H9 (cell line): Measurements from ENCODE around the gene CEP126. TPM values are rescaled to one million over a fixed set of nuclear protein-coding genes. Genes with fewer than 3 reads are reported as not detected.

Experiments used
- DNase-seq: peaks from one replicate; pipeline ENCODE4 v3.0.0-alpha.2; 2017
- H2AFZ ChIP-seq: one replicate; pipeline ENCODE4 v1.6.1; 2013; ENCODE audit warnings: mild to moderate bottlenecking, low read length, control low read depth, moderate library complexity
- H2AK5ac ChIP-seq: 2 replicates; pipeline ENCODE4 v1.6.1; 2013; ENCODE audit warnings: low read length, control low read depth, mixed read lengths; ENCODE audit not compliant: insufficient read length
- H2BK120ac ChIP-seq: one replicate; pipeline ENCODE4 v1.6.1; 2013; ENCODE audit warnings: low read depth, mild to moderate bottlenecking, low read length, control low read depth, inconsistent platforms; ENCODE audit not compliant: poor library complexity, severe bottlenecking
- H2BK12ac ChIP-seq: 2 replicates; pipeline ENCODE4 v1.6.1; 2013; ENCODE audit warnings: low read length, control low read depth, mixed read lengths, low read depth; ENCODE audit not compliant: insufficient read length
- H2BK15ac ChIP-seq: 2 replicates; pipeline ENCODE4 v1.6.1; 2013; ENCODE audit warnings: low read depth, low read length, control low read depth
- H2BK20ac ChIP-seq: one replicate; pipeline ENCODE4 v1.6.1; 2013; ENCODE audit warnings: low read depth, mild to moderate bottlenecking, low read length, control low read depth, inconsistent platforms; ENCODE audit not compliant: poor library complexity, severe bottlenecking
- H2BK5ac ChIP-seq: 2 replicates; pipeline ENCODE4 v1.6.1; 2013; ENCODE audit warnings: low read length, control low read depth, mixed read lengths; ENCODE audit not compliant: insufficient read length
- H3K14ac ChIP-seq: 2 replicates; pipeline ENCODE4 v1.6.1; 2013; ENCODE audit warnings: low read length, control low read depth; ENCODE audit not compliant: insufficient read depth
- H3K18ac ChIP-seq: 2 replicates; pipeline ENCODE4 v1.6.1; 2013; ENCODE audit warnings: low read depth, mild to moderate bottlenecking, mixed read lengths, low read length, control low read depth; ENCODE audit not compliant: insufficient read length
- H3K23ac ChIP-seq: 2 replicates; pipeline ENCODE4 v1.6.1; 2013; ENCODE audit warnings: low read length, control low read depth, mixed read lengths, low read depth; ENCODE audit not compliant: insufficient read length
- H3K23me2 ChIP-seq: 2 replicates; pipeline ENCODE4 v1.6.1; 2013; ENCODE audit warnings: low read depth, mild to moderate bottlenecking, mixed read lengths, low read length, control low read depth; ENCODE audit not compliant: insufficient read length, poor library complexity, severe bottlenecking
- H3K27ac ChIP-seq: 2 replicates; pipeline ENCODE4 v1.5.1; 2013; ENCODE audit warnings: low read length, control low read depth, mixed read lengths, low read depth; ENCODE audit not compliant: insufficient read length
- H3K27me3 ChIP-seq: 2 replicates; pipeline ENCODE4 v1.6.1; 2013; ENCODE audit warnings: low read length, control low read depth, inconsistent platforms; ENCODE audit not compliant: insufficient read depth
- H3K4ac ChIP-seq: 2 replicates; pipeline ENCODE4 v1.6.1; 2013; ENCODE audit warnings: low read depth, mild to moderate bottlenecking, control low read depth, inconsistent platforms, low read length, moderate library complexity
- H3K4me1 ChIP-seq: 2 replicates; pipeline ENCODE4 v1.6.1; 2013; ENCODE audit warnings: low read length, control low read depth, inconsistent platforms; ENCODE audit not compliant: insufficient read depth
- H3K4me2 ChIP-seq: 2 replicates; pipeline ENCODE4 v1.6.1; 2013; ENCODE audit warnings: low read length, control low read depth, mixed read lengths; ENCODE audit not compliant: insufficient read length, insufficient read depth
- H3K56ac ChIP-seq: 2 replicates; pipeline ENCODE4 v1.6.1; 2013; ENCODE audit warnings: low read depth, mild to moderate bottlenecking, mixed read lengths, low read length, control low read depth; ENCODE audit not compliant: insufficient read length
- H3K79me1 ChIP-seq: 2 replicates; pipeline ENCODE4 v1.6.1; 2013; ENCODE audit warnings: low read depth, mild to moderate bottlenecking, moderate library complexity, low read length, control low read depth, inconsistent platforms; ENCODE audit not compliant: insufficient read depth, poor library complexity, severe bottlenecking
- H3K79me2 ChIP-seq: 2 replicates; pipeline ENCODE4 v1.6.1; 2013; ENCODE audit warnings: low read length, control low read depth, inconsistent platforms; ENCODE audit not compliant: insufficient read depth
- H3K9ac ChIP-seq: 2 replicates; pipeline ENCODE4 v1.6.1; 2013; ENCODE audit warnings: low read length, control low read depth, mixed read lengths; ENCODE audit not compliant: insufficient read length; ENCODE audit errors: extremely low read depth
- H3K9me3 ChIP-seq: one replicate; pipeline ENCODE4 v1.6.1; 2013; ENCODE audit warnings: low read depth, low read length, inconsistent platforms; ENCODE audit not compliant: control insufficient read depth
- H3T11ph ChIP-seq: one replicate; pipeline ENCODE4 v1.6.1; 2013; ENCODE audit warnings: mild to moderate bottlenecking, low read length, control low read depth, inconsistent platforms
- H4K20me1 ChIP-seq: one replicate; pipeline ENCODE4 v1.6.1; 2013; ENCODE audit not compliant: control insufficient read depth, insufficient read length, insufficient read depth
- H4K5ac ChIP-seq: 2 replicates; pipeline ENCODE4 v1.6.1; 2013; ENCODE audit warnings: low read depth, mild to moderate bottlenecking, mixed read lengths, low read length, control low read depth; ENCODE audit not compliant: insufficient read length
- H4K8ac ChIP-seq: replicated peaks from 2 replicates; pipeline ENCODE4 v1.6.1; 2013; ENCODE audit warnings: low read length, control low read depth, mixed read lengths, low read depth; ENCODE audit not compliant: insufficient read length
- H4K91ac ChIP-seq: 2 replicates; pipeline ENCODE4 v1.6.1; 2013; ENCODE audit warnings: low read depth, mild to moderate bottlenecking, moderate library complexity, mixed read lengths, low read length, control low read depth; ENCODE audit not compliant: insufficient read length
- H3K27ac Mint-ChIP-seq, 3 experiments: 2 replicates in 2 of 3; 3 replicates in 1 of 3; pipeline ENCODE4 v1.8.0; 2020 to 2021; ENCODE audit warnings: mixed read lengths in 3 of 3, mild to moderate bottlenecking in 1 of 3, moderate library complexity in 1 of 3
- H3K27me3 Mint-ChIP-seq: 2 replicates; pipeline ENCODE4 v1.8.0; 2021; ENCODE audit warnings: low read depth, mild to moderate bottlenecking, moderate library complexity, mixed read lengths
- H3K36me3 Mint-ChIP-seq, 3 experiments: 2 replicates in 2 of 3; 3 replicates in 1 of 3; pipeline ENCODE4 v1.8.0; 2020 to 2021; ENCODE audit warnings: low read depth in 3 of 3, mixed read lengths in 3 of 3; ENCODE audit not compliant: insufficient read depth in 1 of 3
- H3K4me1 Mint-ChIP-seq, 2 experiments: 2 replicates each; pipeline ENCODE4 v1.8.0; 2020; ENCODE audit warnings: mixed read lengths in 2 of 2
- H3K4me3 Mint-ChIP-seq, 2 experiments: 2 replicates in 1 of 2; 3 replicates in 1 of 2; pipeline ENCODE4 v1.8.0; 2020 to 2021; ENCODE audit warnings: mild to moderate bottlenecking in 2 of 2, mixed read lengths in 2 of 2, moderate library complexity in 1 of 2
- H3K9me3 Mint-ChIP-seq, 2 experiments: 2 replicates in 1 of 2; 3 replicates in 1 of 2; pipeline ENCODE4 v1.8.0; 2020; ENCODE audit warnings: mild to moderate bottlenecking in 2 of 2, mixed read lengths in 2 of 2, moderate library complexity in 1 of 2
- WGBS: extraction: QIAGEN DNeasy Blood & Tissue Kit; methylation state at CpG from one replicate; pipeline ENCODE4 v1.1.7; 2013; ENCODE audit warnings: missing lambda C conversion rate, low lambda C conversion rate, mixed read lengths; ENCODE audit not compliant: insufficient read length; ENCODE audit errors: extremely low coverage; 5-methylcytosine and 5-hydroxymethylcytosine counted together
- total RNA-seq: library from RNA; stranded (reverse); gene quantifications from 2 replicates; pipeline ENCODE4 v1.2.1, GENCODE V29; 2021
- TF ChIP-seq, protein P1 (sequence below): fragments of 200-600 bp; sonication (generic); conservative IDR thresholded peaks from 3 replicates; pipeline ENCODE4 v1.8.0; 2021; ENCODE audit warnings: antibody characterized with exemption, mild to moderate bottlenecking

Gene CEP126
- total RNA-seq, 1 experiment from 2014 or later, result 1.2 TPM

DNA sequence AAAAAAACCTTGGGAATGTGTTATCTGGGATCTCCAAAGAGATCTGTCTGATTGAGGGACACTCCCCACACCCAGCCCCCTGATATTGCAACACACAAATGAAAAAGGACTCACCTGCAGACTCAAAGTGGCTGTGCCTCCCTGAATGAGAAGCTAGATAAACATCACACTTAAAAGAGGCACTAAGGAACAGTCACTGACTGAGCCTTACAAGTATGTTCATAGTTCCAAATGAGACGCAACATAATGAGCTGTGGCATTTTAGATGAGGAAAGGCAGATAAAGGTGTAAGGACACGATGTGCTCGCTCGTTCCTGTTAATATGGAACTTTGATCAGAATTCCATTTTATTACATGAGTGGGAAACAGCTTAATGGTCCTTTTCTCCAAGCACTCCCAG is 111.4 kb downstream of the CEP126 start:
- no peak overlapping the region for H3K4ac ChIP-seq
- no peak overlapping the region for H2BK5ac ChIP-seq
- H3K56ac ChIP-seq, result no peak overlapping the region
- no peak overlapping the region for H3K23ac ChIP-seq
- no peak for DNase-seq
- no peaks in the 10 kb centered on the region; the same call in 1 of the 2 replicates for H3K27me3 ChIP-seq
- H3K27me3 Mint-ChIP-seq, result no peaks in the 10 kb centered on the region
- no peak overlapping the region for H2BK120ac ChIP-seq
- H3K23me2 ChIP-seq, result no peaks in the 10 kb centered on the region
- H3K9ac ChIP-seq, result no peak overlapping the region
- H3K27ac Mint-ChIP-seq, result no peak overlapping the region
- H3K4me3 Mint-ChIP-seq, result no peak overlapping the region
- no peaks in the 10 kb centered on the region for H3K79me1 ChIP-seq
- no peak overlapping the region for H4K8ac ChIP-seq
- H2BK15ac ChIP-seq, result no peak overlapping the region
- no peaks in the 10 kb centered on the region for H3K4me1 ChIP-seq
- H4K91ac ChIP-seq, result no peak overlapping the region
- H3K27ac ChIP-seq, result no peak overlapping the region
- H4K5ac ChIP-seq, result no peak overlapping the region
- peaks cover 0 to 3% of the 10 kb centered on the region in 2 experiments; a peak in 2 of 4 replicates for H3K4me1 Mint-ChIP-seq
- H3K14ac ChIP-seq, result no peak overlapping the region
- TF ChIP-seq, protein P1, sequence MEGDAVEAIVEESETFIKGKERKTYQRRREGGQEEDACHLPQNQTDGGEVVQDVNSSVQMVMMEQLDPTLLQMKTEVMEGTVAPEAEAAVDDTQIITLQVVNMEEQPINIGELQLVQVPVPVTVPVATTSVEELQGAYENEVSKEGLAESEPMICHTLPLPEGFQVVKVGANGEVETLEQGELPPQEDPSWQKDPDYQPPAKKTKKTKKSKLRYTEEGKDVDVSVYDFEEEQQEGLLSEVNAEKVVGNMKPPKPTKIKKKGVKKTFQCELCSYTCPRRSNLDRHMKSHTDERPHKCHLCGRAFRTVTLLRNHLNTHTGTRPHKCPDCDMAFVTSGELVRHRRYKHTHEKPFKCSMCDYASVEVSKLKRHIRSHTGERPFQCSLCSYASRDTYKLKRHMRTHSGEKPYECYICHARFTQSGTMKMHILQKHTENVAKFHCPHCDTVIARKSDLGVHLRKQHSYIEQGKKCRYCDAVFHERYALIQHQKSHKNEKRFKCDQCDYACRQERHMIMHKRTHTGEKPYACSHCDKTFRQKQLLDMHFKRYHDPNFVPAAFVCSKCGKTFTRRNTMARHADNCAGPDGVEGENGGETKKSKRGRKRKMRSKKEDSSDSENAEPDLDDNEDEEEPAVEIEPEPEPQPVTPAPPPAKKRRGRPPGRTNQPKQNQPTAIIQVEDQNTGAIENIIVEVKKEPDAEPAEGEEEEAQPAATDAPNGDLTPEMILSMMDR, result no peak
- no peaks in the 10 kb centered on the region for H3K9me3 Mint-ChIP-seq
- H3K18ac ChIP-seq, result no peak overlapping the region
- no peak overlapping the region for H2AFZ ChIP-seq
- H3T11ph ChIP-seq, result no peak overlapping the region
- no CpG with 5 or more reads among the region's 4 CpGs for WGBS
- no peak overlapping the region for H2AK5ac ChIP-seq
- H3K79me2 ChIP-seq, result no peaks in the 10 kb centered on the region
- H3K9me3 ChIP-seq, result no peaks in the 10 kb centered on the region
- H3K36me3 Mint-ChIP-seq, result no peaks in the 10 kb centered on the region
- H2BK20ac ChIP-seq, result no peak overlapping the region
- no peaks in the 10 kb centered on the region for H4K20me1 ChIP-seq
- H3K4me2 ChIP-seq, result no peak overlapping the region
- no peak overlapping the region for H2BK12ac ChIP-seq
